Occipital lobe (tissue), 2 donors: ENCODE results near the gene FEM1C. TPM values are rescaled to one million over a fixed set of nuclear protein-coding genes. Genes with fewer than 3 reads are reported as not detected.

ENCODE experiments used
- DNase-seq: peaks from one replicate; lab custom pipeline; 2025; lab: John Stamatoyannopoulos, UW
- total RNA-seq: library from RNA; depleted of rRNA; stranded (reverse); fragments of >200 nt; gene quantifications from one replicate; pipeline ENCODE4 v1.2.3, GENCODE V29; 2014

The FEM1C gene
- total RNA-seq = 73.3 TPM

- peak; percentile 98 for DNase-seq
These were observed at the start of gene FEM1C for GRCh38 chr5:115544436-115545350. FEM1C (minus strand) TSS chr5:115544775; CDS start chr5:115543493, 1,282 bp downstream.

- no peak for DNase-seq
These were observed 44.5 kb upstream of the FEM1C start for GRCh38 chr5:115589043-115589442.

GRCh38 chr5:115588640-115589039 is 44.1 kb upstream of the FEM1C start:
- no peak for DNase-seq

DNA sequence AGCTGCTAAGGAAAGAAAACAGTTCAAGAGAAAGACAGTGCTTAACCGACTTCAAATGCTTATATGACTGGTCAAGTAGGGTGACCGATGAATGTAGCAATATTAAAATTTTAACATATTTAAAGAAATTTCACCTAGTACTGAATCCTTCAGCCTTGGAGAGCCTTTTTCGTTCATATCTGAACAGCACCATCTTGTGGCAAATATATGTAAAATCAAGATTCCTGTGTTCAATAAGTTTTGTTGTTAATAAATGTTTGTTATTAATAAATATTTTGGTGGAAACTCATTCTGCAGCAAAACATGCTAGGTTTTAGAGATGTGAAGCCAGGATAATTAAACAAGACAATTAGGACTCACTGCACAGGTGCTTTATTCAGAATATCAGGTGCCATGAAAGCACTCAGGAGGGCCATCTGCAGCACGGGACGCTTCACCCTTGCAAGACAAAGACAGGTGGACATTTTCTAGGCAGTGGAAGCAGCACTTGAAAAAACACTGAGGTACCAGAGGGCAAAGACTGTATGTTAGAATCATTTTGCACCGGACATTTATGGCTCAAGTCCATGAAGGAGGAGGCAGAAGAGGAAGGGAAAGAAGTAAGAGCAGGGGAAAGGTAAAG is 42.1 kb upstream of the FEM1C start:
- no peak for DNase-seq

DNA sequence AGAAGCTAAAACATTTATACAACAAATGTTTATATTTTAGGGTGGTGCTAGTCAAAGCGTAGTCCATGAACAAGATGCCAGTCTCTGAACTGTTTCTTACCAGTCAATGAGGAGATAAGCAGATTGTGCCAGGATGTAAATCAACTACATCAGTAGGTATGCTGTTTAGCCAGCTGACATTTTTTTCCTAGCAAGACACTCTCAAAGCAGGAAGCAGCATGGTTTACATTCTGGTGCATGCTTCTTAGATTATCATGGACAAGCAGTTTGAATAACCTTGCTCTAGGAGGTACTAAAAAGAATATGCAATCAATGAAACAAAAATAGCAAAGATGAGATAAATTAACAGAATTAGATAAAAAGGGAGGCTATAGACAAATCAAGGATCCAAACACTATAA is 40.7 kb upstream of the FEM1C start:
- no peak for DNase-seq

GRCh38 chr5:115584501-115584900 is 39.9 kb upstream of the FEM1C start:
- DNase-seq = no peak

DNA sequence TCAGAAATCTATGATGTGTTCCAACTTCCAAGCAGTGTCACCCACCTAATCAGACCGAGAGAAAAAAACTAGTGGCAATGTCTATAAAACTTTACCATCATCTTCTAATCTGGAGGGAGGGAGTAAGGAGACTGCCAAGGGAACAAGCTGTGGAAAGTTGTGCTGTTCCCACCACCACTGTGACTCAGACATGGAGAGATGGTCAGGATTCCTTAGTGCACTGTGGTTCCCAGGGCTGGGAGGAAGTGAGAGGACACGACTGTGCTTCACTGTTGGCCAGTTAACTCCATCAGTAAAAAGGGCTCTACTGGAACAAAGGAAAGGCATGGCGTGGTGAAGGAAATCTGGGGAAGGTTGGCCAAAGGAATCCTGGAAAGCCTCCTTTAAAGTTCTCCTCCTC is 38.9 kb upstream of the FEM1C start:
- no peak for DNase-seq

- DNase-seq = no peak
These were observed 36.4 kb upstream of the FEM1C start for GRCh38 chr5:115580941-115581340.

DNA sequence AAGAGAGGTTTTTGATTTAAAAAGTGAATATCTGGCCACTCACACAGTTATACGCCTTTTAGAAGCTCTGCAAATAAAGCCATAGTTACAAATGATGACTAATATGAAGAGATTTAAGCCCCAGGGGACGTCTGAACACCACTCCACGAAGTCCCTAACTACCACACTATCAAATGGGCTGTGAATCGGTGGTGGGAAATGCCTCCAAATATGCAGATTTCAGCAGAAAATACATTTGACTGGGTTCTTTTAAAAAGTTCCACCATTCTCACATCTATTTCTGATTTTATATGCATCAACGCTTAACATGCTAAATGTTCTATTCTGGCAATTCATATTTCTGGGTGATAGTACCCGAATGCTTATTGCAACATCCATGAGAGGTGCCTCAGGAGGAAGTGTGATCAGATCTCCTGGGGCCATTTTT is 35.2 kb upstream of the FEM1C start:
- no peak for DNase-seq

GRCh38 chr5:115579216-115579615 is 34.6 kb upstream of the FEM1C start:
- no peak for DNase-seq

GRCh38 chr5:115578657-115579056 is 34.1 kb upstream of the FEM1C start:
- no peak for DNase-seq

GRCh38 chr5:115577741-115578140 is 33.2 kb upstream of the FEM1C start:
- DNase-seq = no peak

DNA sequence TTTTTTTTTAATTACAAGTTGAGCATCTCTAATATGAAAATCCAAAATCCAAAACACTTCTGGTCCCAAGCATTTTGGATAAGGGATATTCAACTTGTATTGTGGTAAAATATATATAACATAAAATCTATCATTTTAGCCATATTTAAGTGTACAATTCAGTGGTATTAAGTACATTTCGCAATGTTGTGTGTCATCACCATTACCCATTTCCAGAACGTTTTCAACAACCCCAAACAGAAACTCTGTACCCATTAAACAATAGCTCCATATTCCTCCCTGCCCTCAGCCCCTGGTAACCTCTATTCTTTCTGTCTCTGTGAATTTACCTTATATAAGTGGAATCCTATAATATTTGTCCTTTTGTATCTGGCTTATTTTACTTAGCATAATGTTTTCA is 32.8 kb upstream of the FEM1C start:
- no peak for DNase-seq

DNA sequence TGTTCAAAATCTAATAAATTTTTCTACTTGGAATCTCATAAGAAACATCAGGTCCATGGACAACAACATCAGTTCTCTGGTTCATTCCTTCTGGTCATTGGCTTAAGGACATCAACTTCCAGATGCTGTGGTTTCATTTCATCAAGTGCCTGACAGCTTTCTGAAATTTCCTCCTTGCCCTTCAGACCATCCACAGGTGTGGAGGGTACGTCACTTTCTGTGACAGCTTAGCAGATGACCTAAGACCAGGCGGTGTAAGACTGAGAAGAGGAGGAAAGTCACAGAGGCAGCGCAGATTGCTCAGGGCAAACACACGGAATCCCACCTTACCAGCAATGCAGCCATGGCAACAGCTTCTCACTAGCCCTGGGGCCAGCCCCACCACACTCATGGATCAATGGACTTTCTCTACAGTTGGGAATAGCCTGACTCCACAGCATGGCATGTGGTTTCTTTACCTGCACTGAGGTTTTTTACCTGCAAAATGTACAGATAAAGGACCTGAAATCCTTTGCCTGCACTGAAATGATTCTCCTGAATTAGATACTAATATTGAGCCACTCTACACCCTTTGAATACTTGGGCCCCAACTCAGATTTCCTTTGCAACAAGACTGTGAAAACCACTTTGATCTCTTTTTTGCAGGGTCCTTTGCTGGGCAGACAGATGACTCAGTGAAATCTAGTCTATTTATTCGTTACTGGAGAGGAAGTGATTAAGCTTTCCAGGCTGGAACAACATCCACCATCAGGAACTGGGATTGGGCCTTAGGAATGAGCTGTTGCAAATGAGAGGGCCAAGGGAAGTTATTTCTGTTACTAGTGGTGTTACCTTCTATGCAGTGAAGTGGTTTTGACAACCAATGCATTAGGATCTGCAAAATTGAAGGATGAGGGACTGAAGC is 30.8 kb upstream of the FEM1C start:
- no peak for DNase-seq

- DNase-seq = no peak
These were observed 28.6 kb upstream of the FEM1C start for GRCh38 chr5:115573133-115573532.

GRCh38 chr5:115571441-115571878 is 26.9 kb upstream of the FEM1C start:
- peak; percentile 63 for DNase-seq

DNA sequence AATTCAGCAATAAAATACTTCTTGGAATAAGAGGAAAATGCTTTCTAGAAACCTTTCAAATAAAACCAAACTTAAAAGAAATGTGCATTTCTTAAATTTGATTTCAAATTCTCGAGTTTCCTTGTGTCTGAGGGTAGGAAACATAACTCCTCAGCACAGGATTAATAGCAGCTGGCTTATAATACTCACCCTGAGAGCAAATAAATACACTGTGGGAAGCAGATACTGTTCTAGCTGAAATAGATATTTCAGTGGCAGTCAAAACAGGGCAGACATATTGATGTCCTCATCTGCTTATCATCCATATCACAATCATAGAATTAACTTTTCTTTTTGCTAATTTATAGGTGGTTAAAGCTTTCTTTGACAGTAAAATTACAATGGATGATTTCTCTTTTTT is 24.1 kb upstream of the FEM1C start:
- no peak for DNase-seq

DNA sequence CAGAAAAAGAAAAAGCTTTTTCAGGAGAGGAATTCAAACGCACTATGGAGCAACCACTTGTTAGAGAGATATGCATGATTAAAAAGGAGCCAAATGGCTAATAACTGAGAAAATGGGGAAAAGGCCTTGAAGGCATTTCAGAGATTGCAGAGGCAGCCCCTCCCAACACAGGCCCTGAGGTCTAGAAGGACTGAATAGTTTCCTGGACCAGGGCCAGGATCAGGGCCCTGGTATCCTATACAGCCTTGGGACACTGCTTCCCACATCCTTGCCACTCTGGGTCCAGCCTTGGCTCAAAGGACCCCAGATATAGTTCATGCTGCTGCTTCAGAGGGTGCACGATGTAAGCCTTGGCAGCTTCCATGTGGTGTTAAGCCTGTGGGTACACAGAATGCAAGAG is 20.7 kb upstream of the FEM1C start:
- no peak for DNase-seq

GRCh38 chr5:115561176-115561575 is 16.6 kb upstream of the FEM1C start:
- DNase-seq = no peak

- no peak for DNase-seq
These were observed 14.9 kb upstream of the FEM1C start for GRCh38 chr5:115559524-115559923.

DNA sequence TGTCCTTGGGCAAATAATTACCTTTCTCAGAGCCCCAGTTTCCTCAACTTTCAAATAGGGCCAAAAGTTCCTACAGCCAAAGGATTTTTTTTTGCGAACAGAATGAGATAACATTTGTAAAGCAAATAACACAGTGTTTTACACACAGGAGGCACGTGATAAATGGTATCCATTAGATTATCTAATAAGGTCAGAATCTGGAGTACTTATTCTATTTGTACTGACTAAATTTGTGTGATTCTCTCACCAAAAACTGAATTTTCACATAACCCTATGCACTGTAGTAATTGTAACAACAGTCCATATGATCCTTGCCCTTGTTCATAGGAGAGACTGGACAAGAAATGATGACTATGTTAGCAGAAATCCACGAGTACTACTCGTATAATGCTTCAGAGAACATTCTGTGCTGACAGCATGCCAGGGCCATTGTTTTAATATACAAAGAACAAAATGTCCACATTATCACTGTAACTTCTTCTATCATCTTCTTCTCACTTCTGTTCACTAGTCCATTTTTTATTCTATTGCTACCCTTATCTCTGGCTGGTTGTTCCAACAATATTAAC is 13.9 kb upstream of the FEM1C start:
- no peak for DNase-seq
